Measurements from ENCODE around the gene SLC9A2.

DNA sequence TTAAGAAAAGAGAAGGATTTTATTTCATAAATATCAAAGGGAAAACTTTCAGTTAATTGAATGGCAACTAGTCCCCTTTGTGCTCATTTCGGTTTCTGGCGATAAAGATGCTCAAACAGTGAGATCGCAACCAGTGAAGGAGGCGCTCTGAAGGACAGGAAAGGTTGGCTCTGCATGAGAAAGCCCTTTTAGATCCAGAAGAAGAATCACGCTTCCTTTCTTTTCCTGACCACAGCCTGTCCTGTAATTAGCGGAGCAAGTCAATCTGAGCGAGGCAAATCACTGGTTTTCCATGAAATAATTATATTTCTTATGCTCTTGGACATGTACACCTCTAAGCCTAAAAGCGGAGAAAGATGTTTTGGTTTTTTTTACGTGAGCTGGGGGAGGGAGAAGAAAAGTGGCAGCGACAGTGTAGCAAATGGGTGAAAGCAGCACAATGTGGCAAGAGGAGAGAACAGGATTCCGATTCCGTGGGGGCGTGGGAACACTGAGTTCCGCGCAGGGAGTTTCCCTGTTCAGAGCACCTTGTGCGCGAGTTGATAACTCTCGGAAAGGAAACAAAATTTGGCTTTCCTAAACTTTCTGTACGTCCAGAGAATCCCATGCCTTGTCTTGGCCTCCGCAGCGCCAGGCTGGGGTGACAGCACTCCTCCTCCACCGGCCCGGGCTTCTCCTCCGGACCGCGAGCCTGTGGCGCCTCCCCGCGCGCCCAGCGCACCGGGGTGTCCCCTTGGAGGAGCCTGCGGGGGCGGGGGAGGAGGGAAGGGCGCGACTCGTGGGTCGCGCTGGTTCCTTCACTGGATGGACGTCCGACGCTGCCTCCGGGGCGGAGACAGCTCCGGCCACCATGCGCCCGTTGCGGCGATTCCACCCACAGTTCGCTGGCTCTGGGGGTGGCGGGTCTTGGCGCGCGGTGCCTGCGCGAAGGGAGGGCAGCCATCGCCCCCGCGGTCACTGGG, 620 bp upstream of the SLC9A2 start:
- TF ChIP-seq, protein P1, sequence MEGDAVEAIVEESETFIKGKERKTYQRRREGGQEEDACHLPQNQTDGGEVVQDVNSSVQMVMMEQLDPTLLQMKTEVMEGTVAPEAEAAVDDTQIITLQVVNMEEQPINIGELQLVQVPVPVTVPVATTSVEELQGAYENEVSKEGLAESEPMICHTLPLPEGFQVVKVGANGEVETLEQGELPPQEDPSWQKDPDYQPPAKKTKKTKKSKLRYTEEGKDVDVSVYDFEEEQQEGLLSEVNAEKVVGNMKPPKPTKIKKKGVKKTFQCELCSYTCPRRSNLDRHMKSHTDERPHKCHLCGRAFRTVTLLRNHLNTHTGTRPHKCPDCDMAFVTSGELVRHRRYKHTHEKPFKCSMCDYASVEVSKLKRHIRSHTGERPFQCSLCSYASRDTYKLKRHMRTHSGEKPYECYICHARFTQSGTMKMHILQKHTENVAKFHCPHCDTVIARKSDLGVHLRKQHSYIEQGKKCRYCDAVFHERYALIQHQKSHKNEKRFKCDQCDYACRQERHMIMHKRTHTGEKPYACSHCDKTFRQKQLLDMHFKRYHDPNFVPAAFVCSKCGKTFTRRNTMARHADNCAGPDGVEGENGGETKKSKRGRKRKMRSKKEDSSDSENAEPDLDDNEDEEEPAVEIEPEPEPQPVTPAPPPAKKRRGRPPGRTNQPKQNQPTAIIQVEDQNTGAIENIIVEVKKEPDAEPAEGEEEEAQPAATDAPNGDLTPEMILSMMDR (conservative IDR thresholded peaks at IDR 0.05): no peak
- TF ChIP-seq EZH2 (IDR thresholded peaks at IDR 0.05; ENCODE audit: low read depth): no peak

Data from PC-9 (cell line).